MV-4-11 (cell line): ENCODE results near the gene PSG6.
"Not testable (repeated sequence)": the region's sequence is repeated elsewhere in the genome, so short reads cannot be mapped to it uniquely, and the experiment has no call there.

ENCODE experiments used
- DNase-seq: peaks from one replicate; lab custom pipeline; 2025; lab: John Stamatoyannopoulos, UW

Gene PSG6

GRCh38 chr19:42852821-42853220 lies 64.9 kb downstream of the PSG6 start:
- DNase-seq, result not testable (repeated sequence)
